ENCODE data around the gene TMEM151B. TPM values are rescaled to one million over a fixed set of nuclear protein-coding genes. Genes with fewer than 3 reads are reported as not detected.
"Not testable (repeated sequence)": the region's sequence is repeated elsewhere in the genome, so short reads cannot be mapped to it uniquely, and the experiment has no call there.

TMEM151B gene
- total RNA-seq, 1 donor, result under 0.01 TPM

DNA sequence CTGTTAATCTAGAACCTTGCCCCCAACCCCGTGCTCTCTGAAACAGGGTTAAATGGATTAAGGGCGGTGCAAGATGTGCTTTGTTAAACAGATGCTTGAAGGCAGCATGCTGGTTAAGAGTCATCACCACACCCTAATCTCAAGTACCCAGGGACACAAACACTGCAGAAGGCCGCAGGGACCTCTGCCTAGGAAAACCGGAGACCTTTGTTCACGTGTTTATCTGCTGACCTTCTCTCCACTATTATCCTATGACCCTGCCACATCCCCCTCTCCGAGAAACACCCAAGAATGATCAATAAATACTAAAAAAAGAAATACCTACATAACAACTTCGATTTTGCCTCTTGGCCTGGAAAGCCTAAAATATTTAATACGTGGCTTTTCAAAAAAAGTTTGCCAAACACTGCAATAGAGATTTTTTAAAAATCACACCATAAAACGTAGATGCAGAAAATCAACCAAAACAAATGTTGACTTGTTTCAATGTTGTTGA lies 46.9 kb downstream of the TMEM151B start:
- not testable (repeated sequence) for DNase-seq (ENCODE audit: low read depth in 2 of 3, low spot score in 2 of 3)

DNA sequence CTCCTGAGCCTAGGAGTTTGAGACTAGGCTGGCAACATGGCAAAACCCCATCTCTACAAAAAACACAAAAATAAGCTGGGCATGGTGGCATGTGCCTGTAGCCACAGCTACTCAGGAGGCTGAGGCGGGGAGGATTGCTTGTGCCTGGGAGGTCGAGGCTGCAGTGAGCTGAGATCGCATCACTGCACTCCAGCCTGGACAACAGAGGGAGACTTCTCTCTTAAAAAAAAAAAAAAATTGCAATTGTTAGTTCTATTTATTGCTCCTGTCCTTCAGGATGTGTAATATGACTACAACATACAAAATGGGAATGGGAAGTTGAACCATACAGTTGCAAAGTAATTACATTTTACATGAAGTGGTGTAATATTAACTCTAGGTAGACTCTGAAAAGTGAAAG lies 51.0 kb downstream of the TMEM151B start:
- no peak for DNase-seq (ENCODE audit: low read depth in 2 of 3, low spot score in 2 of 3)

DNA sequence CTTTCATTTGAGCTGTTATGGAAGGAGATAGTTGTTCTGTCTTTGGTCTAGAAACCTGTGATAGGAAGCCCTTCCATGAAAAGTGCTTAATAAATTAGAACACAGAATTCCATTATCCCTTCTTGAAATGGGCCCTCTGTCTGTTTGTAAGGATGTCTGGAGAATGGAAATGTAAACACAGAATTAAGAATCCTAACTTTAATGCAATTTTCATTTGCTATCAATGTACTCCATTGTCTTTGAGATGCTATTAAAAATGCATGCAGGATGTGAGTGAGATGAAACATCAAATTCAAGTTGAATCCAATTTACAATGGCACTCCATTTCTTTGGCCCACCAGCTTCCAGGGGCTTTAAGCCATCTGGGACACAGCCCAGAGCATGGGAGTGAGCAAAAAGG lies 56.8 kb downstream of the TMEM151B start:
- no peak for DNase-seq (ENCODE audit: low read depth in 2 of 3, low spot score in 2 of 3)

DNA sequence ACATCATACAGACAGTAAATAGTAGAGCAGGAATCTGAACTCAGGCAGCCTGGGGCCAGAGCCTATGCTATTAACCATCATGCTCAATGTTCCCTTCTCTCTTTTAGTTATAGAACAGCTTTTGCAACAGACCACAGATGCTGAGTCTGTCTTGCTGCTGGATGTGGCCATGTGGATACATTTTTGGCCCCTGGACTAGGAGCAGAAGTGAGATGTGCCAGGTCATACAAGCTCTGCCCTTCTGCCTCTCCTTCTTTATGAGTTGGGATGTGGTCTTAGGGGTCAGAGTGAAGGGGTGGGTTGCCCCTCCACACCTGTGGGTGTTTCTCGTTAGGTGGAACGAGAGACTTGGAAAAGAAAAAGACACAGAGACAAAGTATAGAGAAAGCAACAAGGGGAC lies 57.5 kb downstream of the TMEM151B start:
- no peak for DNase-seq (ENCODE audit: low read depth in 2 of 3, low spot score in 2 of 3)

DNA sequence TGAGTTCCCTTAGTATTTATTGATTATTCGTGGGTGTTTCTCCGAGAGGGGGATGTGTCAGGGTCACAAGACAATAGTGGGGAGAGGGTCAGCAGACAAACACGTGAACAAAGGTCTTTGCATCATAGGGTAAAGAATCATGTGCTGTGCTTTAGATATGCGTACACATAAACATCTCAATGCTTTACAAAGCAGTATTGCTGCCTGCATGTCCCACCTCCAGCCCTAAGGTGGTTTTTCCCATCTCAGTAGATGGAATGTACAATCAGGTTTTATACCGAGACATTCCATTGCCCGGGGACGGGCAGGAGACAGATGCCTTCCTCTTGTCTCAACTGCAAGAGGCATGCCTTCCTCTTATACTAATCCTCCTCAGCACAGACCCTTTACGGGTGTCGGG lies 58.0 kb downstream of the TMEM151B start:
- not testable (repeated sequence) for DNase-seq (ENCODE audit: low read depth in 2 of 3, low spot score in 2 of 3)

DNA sequence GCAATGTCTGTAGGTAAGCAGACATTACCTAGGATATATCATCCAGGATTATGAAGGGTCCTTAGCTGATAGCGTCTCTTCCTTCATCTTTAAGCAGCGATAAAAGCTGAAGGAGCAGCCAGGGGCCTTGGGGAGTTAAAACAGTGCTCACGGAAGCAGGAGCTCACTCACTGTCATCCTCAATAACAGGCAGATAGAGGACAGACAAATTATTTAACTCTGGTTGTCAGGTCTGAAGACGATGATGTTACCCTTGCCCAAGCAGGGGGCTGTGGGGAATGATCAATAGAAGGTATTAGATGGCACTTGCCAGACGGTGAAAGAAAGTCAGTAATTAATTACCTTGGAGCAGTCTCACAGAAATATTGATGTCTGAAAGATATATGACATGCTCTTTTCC lies 59.6 kb downstream of the TMEM151B start:
- DNase-seq (ENCODE audit: low read depth in 2 of 3, low spot score in 2 of 3), result no peak

DNA sequence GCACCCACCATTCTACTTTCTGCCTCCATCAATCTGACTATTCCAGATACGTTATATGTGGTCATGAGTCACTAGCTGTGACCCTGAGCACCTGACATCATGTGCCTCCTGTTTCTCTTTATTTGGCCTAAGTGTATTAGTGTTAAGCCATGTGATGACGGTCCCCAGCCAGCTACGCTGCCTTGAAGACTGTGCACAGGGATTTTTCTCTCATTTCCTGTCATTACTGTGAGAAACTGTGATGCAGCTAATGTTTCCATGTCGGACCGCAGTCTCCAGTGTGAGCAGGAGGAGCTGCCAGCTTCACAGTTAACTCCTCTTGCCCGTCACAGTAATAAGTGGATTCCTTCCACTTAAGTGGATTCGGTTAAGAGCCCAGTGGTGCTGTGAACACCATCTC lies 62.3 kb downstream of the TMEM151B start:
- DNase-seq (ENCODE audit: low read depth in 2 of 3, low spot score in 2 of 3), result no peak

DNA sequence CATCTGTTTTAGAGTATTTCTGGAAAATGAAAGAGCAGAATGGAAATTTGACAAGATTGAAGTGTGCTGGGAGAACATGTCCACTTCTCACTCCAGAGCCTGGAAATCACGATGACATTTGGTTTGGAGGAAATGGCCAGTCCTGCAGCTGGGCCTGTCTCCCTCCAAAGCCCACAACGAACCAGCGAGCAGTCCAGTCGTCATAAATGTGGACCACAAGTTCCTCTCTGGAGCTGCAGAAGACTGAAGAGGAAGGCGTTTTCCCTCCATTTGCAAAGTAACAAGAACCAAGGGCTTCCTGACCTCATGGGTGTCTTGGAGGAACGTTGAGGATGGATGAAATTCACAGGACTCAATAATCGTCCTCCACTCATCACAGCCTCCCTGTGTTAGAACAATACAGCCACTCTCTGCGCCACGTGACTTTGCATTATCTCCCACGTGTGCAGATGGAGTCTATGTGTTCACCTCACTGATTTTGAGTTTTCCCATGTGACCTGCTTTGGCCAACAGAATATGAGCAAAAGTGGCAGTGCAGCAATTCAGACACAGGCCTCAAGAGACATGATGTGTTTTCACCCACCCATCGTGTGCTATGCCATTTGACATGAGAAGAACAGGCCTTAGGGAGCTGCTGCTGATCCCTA lies 63.1 kb downstream of the TMEM151B start:
- DNase-seq (ENCODE audit: low read depth in 2 of 3, low spot score in 2 of 3), result no peak

DNA sequence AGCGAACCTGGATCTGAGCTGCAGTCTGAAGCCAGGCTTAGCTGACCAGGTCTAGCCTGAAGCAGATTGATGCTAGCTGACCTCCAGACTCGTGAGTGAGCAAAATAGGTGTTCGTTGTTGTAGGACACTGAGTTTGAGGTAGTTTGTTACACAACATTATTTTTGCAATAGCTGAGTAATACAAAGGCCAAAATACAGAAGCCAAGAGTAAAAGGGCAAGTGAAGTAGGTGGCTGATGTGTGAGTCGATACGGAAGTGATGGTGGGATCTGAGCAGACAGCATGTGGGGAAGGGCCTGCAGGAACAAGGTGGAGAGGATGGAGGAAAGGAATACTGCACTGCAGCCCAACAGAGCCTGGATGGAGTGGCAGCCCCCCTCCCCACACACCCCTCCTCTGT lies 63.7 kb downstream of the TMEM151B start:
- DNase-seq (ENCODE audit: low read depth in 2 of 3, low spot score in 2 of 3), result no peak

DNA sequence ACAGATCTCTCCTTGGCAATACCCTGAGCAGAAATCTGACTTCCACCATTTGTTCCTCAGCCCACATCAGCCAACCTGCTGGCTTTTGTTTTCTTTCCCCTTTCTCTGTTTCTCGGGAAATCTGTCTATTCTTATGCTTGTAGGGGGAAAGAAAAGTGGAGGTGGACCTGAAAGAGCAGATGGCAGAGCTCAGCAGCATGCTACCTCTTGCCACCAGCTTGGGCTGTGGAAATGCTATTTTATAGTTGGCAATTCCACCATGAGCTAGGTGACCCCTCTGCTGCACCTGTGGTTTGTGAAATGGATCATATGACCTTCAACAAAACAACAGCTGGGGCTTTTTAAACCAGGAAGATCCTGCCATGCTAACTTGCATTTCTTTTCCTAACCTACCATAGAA lies 65.4 kb downstream of the TMEM151B start:
- DNase-seq (ENCODE audit: low read depth in 2 of 3, low spot score in 2 of 3), result no peak

DNA sequence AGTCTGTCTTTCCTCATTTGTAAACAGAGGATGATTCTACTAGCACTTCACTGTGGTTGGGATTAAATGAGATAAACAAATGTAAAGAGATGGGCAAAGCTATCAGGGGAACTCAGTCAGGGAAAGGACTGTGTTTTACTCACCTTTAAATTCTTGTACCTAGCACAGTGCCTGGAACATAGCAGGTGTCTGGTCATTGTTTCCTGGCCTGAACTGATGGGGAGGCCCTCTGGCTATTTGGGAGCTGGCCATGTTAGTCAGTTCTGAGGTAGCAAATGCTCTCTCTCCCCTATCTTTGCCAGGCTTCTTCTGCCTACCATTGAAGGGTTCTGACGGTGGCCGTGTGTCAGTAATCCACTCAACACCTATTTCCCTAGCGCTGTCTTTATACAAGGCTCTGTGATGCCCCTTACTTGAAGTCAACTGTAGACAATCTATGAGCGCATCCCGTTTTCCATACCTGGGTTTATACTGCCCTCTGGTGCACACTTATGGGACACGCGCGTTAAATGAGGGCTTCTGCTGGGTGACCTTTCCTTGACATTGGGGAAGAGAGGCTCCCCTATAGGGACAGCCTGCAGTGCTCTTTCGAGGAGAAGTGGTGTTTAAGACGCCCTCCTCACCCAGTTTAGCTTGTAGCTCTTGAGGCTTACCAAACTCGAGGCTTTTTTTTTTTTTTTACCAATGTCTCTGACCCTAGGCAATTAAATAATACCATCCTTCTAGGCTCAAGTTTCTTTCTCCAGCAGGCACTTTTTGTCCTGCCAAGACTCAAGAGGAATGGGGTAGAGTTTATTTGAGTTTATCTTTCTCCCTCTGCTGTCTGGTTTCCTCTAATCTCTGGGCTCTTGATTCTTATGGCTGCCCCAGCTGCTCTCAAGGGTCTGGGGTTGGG lies 68.2 kb downstream of the TMEM151B start:
- peak; percentile 34 to 80 (median 62) for DNase-seq (ENCODE audit: low read depth in 2 of 3, low spot score in 2 of 3)

DNA sequence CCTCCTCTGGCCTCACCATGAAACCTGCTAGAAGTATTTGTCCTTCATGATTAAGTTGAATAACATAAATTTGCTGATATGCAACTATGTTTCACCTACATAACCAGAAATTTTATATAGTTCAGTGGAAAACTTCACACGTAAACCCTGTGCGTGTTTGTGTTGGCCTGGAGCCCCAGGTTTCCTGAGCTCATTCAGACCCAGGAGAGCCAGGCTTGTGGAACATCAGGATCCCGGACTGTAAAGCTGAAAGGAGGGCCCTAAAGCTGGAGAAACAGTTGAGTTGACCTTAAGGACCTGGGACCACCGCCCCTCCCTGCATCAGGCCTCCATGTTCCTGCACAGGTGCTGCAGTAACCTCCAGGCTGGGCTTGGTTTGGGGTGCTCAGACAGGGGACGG lies 69.1 kb downstream of the TMEM151B start:
- DNase-seq (ENCODE audit: low read depth in 2 of 3, low spot score in 2 of 3), result no peak

DNA sequence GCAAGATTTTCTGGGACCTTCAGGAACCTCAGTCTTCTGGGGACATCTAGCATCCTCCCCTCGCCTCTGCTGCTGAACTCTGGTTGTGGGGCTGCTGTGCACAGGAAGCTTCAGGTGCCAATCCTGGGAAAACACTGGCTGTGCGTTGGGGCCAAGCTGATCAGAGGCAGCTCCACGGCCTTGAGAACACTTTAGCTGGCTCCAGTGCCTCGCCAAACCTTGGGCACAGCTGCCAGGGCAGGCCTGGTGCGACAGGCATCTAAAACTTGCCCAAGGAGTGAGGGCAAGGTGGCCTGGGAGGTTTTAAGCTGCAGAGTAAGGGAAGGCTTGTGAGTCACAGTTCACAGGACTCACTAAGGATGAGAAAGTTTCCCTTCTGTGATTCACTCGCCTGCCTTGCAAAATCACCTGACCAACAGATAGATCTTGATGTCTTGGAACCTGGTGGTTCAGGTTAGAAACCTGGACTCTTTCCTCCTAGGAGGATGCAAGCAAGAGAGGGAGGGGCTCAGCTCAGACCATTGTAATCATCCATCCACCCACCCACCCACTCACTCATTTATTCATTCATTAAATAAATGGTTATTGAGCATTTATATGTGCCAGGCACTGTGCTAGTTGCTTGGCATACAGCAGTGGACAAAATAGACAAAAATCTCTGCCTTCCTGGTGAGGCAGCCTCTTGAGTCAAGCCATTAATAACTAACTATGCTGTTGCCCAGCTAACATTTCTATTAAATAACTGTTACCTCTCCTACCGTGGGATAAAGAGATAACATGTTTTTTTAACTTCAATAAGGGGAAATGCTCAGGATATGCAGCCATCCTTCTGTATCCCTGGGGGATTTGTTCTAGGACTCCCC lies 69.7 kb downstream of the TMEM151B start:
- DNase-seq (ENCODE audit: low read depth in 2 of 3, low spot score in 2 of 3), result no peak

DNA sequence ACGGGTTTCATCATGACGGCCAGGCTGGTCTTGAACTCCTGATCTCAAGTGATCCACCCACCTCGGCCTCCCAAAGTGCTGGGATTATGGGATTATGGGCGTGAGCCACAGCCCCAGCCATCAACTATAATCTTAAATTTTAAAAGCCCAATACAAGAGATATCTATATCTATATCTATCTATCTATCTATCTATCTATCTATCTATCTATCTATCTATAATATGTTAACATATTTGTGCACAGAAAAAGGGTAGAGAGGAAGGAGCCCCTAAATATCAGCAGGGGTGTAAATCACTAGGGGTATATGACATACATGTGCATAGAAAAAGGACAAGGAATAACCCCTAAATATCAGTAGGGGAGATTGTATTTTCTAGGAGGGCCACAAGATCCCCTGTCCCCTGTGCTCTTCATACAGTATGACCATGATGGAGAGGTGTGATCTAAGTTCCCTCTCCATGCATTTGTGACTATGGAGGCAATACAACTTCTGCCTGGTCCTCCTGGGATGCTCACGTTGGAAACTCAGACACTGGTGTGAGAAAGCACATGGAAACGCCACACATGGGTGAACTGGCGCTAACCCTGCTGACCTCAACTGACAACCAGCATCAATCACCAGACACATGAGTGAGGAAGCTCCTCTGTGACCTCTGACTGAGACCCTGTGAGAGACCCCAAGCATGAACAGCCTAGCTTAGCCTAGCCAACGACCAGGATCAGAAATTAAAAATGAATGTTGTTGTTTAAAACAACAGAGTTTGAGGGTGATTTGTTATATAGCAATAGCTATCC lies 71.0 kb downstream of the TMEM151B start:
- DNase-seq (ENCODE audit: low read depth in 2 of 3, low spot score in 2 of 3), result no peak

DNA sequence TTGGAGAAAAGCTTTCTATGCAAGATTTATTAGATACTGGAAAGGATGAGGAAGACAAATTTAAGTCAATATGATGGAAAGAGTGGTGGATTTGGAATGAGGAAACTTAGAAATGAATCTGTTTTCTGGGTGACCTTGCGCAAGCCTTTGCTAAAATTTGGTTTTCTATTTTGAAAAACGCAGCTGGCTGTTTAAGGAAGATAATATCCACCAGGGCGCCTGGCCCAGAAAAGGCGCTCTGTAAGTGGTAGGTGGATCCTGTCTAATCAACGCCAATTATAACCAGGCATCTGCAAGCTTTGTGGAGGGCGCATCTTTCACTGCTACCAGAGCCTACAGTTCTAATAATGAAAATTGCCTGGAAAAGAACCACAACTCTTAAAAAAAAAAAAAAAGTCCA lies 71.8 kb downstream of the TMEM151B start:
- DNase-seq (ENCODE audit: low read depth in 2 of 3, low spot score in 2 of 3), result peak in 2 of 3 donors; percentile 26 to 54

DNA sequence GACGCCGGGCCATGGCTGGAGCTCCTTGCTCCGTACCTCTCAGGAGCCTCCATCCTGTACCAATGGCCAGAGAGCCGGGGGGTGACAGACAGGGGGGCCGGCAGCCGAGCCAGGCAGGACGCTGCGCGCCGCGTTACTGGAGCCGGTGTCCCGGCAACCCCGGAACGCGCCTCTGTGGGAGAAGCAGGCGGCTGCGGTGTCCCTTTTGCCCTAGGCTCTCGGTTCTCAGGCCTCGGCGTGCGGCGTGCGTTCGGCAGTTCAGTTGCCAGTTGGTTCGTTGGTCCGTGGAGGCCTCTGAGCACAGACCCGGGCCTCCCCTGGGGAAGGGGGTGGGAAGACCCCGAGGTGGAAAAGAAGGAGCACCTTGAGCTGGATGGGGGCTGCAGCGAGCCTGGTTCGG lies 72.2 kb downstream of the TMEM151B start, which contains the start of gene SPATS1:
Gene SPATS1, plus strand, starts transcription at position 162 of the 400 bp plus-strand sequence. CDS start 446 bp downstream, outside the sequence.
- DNase-seq (ENCODE audit: low read depth in 2 of 3, low spot score in 2 of 3), result peak in 2 of 3 donors; percentile 7 to 14

DNA sequence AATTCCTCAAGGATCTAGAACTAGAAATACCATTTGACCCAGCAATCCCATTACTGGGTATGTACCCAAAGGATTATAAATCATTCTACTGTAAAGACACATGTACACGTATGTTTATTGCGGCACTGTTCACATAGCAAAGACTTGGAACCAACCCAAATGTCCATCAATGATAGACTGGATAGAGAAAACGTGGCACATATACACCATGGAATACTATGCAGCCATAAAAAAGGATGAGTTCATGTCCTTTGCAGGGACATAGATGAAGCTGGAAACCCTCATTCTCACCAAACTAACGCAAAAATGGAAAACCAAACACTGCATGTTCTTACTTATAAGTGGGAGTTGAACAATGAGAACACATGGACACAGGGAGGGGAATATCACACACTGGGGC lies 76.6 kb downstream of the TMEM151B start:
- DNase-seq (ENCODE audit: low read depth in 2 of 3, low spot score in 2 of 3), result not testable (repeated sequence)

DNA sequence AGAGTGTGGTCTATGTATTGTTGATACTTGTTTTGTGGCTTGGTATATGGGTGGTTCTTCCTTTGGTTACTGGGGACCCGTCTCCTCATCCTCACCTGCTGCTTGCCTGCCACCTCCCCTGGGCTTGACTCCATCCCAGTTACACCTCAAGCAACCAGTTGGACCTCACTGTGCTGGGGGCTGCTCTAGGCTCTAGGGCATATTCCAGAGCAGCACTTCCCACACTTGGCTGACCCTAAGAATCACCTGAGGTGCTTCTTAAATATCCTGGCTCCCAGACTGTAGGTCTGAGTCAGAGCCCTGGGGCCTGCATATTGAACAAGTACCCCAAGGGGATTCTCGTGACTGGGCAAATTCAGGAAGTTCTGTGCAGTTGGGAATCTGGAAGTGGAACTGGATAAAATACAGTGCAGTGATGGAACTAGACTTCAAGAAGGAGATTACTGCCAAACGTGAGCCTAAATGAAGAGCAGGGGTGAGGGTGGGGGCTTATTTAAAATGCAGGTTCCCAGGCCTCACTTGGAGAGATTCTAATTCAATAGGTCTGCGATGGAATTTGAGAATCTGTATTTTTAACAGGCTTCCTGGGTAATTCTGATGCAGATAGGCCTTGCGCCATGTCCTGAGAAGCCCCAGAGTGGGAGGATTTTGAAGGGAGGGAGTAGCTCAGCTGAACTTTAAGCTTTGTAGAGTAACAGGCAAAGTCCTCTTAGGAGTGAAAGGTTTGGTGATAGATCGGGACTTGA lies 79.8 kb downstream of the TMEM151B start:
- no peak for DNase-seq (ENCODE audit: low read depth in 2 of 3, low spot score in 2 of 3)

DNA sequence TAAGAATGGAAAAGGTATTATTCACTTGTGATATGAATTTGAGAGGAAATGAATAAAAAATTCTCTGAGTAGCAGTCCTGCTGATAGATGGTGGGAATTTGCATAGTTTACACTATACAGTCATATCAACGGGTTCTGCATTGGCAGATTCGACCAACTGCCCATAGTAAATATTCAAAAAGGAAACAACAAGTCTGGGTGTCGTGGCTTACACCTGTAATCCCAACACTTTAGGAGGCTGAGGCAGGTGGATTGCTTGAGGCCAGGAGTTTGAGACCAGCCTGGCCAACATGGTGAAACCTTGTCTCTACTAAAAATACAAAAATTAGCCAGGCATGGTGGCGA lies 80.4 kb downstream of the TMEM151B start:
- not testable (repeated sequence) for DNase-seq (ENCODE audit: low read depth in 2 of 3, low spot score in 2 of 3)
